ENCODE measurements around the gene BEND3.

The BEND3 gene

DNA sequence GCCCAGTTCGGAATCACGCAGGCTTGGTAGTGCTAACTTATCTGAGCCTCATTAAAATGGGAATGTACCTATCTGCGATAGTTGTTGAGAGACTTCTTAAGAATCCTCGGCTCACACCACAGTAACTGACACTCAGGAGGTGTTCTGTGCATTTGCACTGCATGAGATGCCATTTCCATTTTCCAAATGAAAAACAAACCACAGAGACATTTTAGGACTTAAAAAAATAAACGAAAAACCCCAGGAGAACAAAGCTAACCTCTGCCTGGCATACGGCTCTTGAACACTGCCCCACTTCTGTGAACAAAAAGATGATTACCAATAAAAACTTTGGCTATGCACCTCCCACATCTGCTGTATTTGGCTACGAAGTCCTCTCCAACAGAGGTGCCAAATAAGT, 37.6 kb downstream of the BEND3 start:
- no peak for ATAC-seq
- TF ChIP-seq, protein P1, sequence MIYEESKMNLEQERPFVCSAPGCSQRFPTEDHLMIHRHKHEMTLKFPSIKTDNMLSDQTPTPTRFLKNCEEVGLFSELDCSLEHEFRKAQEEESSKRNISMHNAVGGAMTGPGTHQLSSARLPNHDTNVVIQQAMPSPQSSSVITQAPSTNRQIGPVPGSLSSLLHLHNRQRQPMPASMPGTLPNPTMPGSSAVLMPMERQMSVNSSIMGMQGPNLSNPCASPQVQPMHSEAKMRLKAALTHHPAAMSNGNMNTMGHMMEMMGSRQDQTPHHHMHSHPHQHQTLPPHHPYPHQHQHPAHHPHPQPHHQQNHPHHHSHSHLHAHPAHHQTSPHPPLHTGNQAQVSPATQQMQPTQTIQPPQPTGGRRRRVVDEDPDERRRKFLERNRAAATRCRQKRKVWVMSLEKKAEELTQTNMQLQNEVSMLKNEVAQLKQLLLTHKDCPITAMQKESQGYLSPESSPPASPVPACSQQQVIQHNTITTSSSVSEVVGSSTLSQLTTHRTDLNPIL (CRISPR knock-in tag; IDR thresholded peaks at IDR 0.05; ENCODE audit: low read depth), result no peak
- no peak for TF ChIP-seq ZC3H10 (CRISPR knock-in tag; IDR thresholded peaks at IDR 0.05)
- TF ChIP-seq GLIS3 (CRISPR knock-in tag; IDR thresholded peaks at IDR 0.05), result no peak
- TF ChIP-seq, protein P2, sequence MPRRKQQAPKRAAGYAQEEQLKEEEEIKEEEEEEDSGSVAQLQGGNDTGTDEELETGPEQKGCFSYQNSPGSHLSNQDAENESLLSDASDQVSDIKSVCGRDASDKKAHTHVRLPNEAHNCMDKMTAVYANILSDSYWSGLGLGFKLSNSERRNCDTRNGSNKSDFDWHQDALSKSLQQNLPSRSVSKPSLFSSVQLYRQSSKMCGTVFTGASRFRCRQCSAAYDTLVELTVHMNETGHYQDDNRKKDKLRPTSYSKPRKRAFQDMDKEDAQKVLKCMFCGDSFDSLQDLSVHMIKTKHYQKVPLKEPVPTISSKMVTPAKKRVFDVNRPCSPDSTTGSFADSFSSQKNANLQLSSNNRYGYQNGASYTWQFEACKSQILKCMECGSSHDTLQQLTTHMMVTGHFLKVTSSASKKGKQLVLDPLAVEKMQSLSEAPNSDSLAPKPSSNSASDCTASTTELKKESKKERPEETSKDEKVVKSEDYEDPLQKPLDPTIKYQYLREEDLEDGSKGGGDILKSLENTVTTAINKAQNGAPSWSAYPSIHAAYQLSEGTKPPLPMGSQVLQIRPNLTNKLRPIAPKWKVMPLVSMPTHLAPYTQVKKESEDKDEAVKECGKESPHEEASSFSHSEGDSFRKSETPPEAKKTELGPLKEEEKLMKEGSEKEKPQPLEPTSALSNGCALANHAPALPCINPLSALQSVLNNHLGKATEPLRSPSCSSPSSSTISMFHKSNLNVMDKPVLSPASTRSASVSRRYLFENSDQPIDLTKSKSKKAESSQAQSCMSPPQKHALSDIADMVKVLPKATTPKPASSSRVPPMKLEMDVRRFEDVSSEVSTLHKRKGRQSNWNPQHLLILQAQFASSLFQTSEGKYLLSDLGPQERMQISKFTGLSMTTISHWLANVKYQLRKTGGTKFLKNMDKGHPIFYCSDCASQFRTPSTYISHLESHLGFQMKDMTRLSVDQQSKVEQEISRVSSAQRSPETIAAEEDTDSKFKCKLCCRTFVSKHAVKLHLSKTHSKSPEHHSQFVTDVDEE (CRISPR knock-in tag; IDR thresholded peaks at IDR 0.05), result no peak
- TF ChIP-seq BACH2 (CRISPR knock-in tag; IDR thresholded peaks at IDR 0.05; ENCODE audit: borderline replicate concordance), result no peak
- no peak for TF ChIP-seq ZNF565 (CRISPR knock-in tag; conservative IDR thresholded peaks at IDR 0.05; ENCODE audit: low read depth)
- TF ChIP-seq TOX (CRISPR knock-in tag; IDR thresholded peaks at IDR 0.05; ENCODE audit: borderline replicate concordance), result no peak

DNA sequence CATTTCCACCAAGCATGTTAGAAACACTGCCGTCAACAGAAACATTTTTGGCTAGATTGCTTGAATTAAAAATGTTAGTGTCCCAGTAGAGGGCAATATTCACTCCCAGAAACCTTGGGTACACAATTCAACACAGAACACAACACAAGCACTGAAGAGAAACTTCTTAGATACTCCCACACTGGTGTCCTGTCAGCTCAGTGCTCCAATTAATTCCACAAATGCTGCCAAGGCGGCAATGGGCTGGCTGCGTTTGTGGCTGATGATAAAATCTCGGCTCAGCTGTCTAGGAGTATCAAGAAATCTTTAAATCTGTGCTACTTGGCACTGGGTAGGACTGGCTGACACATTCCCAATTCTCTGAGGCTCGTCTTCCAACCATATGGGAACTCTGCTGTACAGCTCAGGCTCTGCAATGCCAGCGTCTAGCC, 39.3 kb downstream of the BEND3 start:
- TF ChIP-seq OSR1 (CRISPR knock-in tag; IDR thresholded peaks at IDR 0.05) (no peak), ZFP30 (CRISPR knock-in tag; IDR thresholded peaks at IDR 0.05) (no peak), CSDC2 (CRISPR knock-in tag; IDR thresholded peaks at IDR 0.05) (no peak), RARB (CRISPR knock-in tag; IDR thresholded peaks at IDR 0.05) (no peak), GLIS3 (CRISPR knock-in tag; IDR thresholded peaks at IDR 0.05) (no peak), ZC3H10 (CRISPR knock-in tag; IDR thresholded peaks at IDR 0.05) (no peak), ZFP3 (CRISPR knock-in tag; IDR thresholded peaks at IDR 0.05) (no peak), ZNF70 (CRISPR knock-in tag; IDR thresholded peaks at IDR 0.05) (no peak), BACH2 (CRISPR knock-in tag; IDR thresholded peaks at IDR 0.05; ENCODE audit: borderline replicate concordance) (no peak), SNAI2 (CRISPR knock-in tag; IDR thresholded peaks at IDR 0.05) (no peak), TCF4 (CRISPR knock-in tag; IDR thresholded peaks at IDR 0.05; ENCODE audit: borderline replicate concordance) (no peak), ESRRG (CRISPR knock-in tag; IDR thresholded peaks at IDR 0.05) (no peak), PPARA (CRISPR knock-in tag; IDR thresholded peaks at IDR 0.05; ENCODE audit: borderline replicate concordance) (no peak), ISL1 (CRISPR knock-in tag; IDR thresholded peaks at IDR 0.05) (no peak), ARNTL (CRISPR knock-in tag; IDR thresholded peaks at IDR 0.05; ENCODE audit: borderline replicate concordance, low read depth) (no peak), ZNF565 (CRISPR knock-in tag; conservative IDR thresholded peaks at IDR 0.05; ENCODE audit: low read depth) (no peak)
- TF ChIP-seq, protein P3, sequence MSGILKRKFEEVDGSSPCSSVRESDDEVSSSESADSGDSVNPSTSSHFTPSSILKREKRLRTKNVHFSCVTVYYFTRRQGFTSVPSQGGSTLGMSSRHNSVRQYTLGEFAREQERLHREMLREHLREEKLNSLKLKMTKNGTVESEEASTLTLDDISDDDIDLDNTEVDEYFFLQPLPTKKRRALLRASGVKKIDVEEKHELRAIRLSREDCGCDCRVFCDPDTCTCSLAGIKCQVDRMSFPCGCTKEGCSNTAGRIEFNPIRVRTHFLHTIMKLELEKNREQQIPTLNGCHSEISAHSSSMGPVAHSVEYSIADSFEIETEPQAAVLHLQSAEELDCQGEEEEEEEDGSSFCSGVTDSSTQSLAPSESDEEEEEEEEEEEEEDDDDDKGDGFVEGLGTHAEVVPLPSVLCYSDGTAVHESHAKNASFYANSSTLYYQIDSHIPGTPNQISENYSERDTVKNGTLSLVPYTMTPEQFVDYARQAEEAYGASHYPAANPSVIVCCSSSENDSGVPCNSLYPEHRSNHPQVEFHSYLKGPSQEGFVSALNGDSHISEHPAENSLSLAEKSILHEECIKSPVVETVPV (CRISPR knock-in tag; IDR thresholded peaks at IDR 0.05), result no peak
- TF ChIP-seq, protein P4, sequence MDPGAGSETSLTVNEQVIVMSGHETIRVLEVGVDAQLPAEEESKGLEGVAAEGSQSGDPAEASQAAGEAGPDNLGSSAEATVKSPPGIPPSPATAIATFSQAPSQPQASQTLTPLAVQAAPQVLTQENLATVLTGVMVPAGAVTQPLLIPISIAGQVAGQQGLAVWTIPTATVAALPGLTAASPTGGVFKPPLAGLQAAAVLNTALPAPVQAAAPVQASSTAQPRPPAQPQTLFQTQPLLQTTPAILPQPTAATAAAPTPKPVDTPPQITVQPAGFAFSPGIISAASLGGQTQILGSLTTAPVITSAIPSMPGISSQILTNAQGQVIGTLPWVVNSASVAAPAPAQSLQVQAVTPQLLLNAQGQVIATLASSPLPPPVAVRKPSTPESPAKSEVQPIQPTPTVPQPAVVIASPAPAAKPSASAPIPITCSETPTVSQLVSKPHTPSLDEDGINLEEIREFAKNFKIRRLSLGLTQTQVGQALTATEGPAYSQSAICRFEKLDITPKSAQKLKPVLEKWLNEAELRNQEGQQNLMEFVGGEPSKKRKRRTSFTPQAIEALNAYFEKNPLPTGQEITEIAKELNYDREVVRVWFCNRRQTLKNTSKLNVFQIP (CRISPR knock-in tag; IDR thresholded peaks at IDR 0.05; ENCODE audit: borderline replicate concordance, low read depth), result no peak
- TF ChIP-seq, protein P1 (CRISPR knock-in tag; IDR thresholded peaks at IDR 0.05; ENCODE audit: low read depth), result no peak
- TF ChIP-seq, protein P5, sequence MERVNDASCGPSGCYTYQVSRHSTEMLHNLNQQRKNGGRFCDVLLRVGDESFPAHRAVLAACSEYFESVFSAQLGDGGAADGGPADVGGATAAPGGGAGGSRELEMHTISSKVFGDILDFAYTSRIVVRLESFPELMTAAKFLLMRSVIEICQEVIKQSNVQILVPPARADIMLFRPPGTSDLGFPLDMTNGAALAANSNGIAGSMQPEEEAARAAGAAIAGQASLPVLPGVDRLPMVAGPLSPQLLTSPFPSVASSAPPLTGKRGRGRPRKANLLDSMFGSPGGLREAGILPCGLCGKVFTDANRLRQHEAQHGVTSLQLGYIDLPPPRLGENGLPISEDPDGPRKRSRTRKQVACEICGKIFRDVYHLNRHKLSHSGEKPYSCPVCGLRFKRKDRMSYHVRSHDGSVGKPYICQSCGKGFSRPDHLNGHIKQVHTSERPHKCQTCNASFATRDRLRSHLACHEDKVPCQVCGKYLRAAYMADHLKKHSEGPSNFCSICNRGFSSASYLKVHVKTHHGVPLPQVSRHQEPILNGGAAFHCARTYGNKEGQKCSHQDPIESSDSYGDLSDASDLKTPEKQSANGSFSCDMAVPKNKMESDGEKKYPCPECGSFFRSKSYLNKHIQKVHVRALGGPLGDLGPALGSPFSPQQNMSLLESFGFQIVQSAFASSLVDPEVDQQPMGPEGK (CRISPR knock-in tag; IDR thresholded peaks at IDR 0.05; ENCODE audit: borderline replicate concordance), result no peak
- ATAC-seq, result peak; percentile 95

Data from SK-N-SH treated with all-trans-retinoic acid at 6 μM for 48 hours (cell line).